GM12801 (cell line): ENCODE results near the gene VLDLR.

Experiments used
- TF ChIP-seq, protein P1 (sequence below): IDR thresholded peaks from one replicate; pipeline ENCODE4 v1.5.1; 2011; ENCODE audit warnings: control low read depth; ENCODE audit not compliant: insufficient read length; ENCODE audit errors: extremely low read depth

The VLDLR gene

DNA sequence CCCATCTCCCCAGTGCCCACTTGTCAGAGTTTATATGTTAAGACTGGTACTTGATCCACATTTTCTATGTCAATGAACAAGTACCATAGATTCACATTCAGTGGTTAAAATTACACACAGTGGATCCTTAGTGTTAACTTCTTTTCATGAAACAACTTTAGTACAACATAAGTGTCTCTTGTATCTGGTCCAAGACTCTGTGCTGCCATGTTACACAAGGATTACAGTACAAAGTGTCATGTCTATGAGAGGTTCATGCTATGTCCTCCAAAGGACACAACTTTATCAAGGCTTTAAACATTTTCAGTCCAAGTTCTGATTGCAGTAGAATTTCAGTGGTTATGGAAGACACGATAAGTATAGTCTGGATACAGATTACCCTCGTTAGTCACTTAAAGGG is 13.3 kb upstream of the VLDLR start:
- TF ChIP-seq, protein P1, sequence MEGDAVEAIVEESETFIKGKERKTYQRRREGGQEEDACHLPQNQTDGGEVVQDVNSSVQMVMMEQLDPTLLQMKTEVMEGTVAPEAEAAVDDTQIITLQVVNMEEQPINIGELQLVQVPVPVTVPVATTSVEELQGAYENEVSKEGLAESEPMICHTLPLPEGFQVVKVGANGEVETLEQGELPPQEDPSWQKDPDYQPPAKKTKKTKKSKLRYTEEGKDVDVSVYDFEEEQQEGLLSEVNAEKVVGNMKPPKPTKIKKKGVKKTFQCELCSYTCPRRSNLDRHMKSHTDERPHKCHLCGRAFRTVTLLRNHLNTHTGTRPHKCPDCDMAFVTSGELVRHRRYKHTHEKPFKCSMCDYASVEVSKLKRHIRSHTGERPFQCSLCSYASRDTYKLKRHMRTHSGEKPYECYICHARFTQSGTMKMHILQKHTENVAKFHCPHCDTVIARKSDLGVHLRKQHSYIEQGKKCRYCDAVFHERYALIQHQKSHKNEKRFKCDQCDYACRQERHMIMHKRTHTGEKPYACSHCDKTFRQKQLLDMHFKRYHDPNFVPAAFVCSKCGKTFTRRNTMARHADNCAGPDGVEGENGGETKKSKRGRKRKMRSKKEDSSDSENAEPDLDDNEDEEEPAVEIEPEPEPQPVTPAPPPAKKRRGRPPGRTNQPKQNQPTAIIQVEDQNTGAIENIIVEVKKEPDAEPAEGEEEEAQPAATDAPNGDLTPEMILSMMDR: no peak

GRCh38 chr9:2610985-2611384 is 10.6 kb upstream of the VLDLR start:
- TF ChIP-seq, protein P1: no peak

- TF ChIP-seq, protein P1: no peak
Observed at GRCh38 chr9:2611961-2612360, 9.6 kb upstream of the VLDLR start.

DNA sequence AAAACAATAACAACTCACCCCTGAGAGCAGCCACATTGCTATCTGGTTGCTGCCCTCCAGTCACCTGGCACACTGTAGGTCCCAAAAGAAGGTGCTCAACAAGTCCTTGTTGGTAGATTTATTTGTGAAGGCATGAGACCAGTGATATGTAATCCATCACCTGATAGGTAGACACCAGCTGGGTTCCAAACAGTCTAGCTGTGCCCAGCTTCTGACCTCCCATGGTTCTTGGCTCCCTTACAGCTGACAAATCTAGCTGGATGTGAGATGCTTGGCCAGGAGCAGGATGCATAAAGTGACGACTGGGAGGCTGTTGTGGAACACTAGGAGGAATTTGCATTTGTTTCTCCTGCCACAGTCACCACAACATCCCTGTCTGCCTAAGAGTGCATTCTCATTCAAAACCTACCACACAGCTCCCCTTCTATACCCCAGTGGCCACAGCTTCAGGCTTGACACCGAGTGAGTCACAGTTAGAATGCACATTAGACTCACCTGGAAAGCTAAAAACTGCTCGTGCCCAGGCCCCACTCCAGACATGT is 7.8 kb upstream of the VLDLR start:
- TF ChIP-seq, protein P1: no peak

- TF ChIP-seq, protein P1: no peak
Observed at GRCh38 chr9:2615497-2615896, 6.1 kb upstream of the VLDLR start.

- TF ChIP-seq, protein P1: no peak
Observed at GRCh38 chr9:2616692-2617377, 4.8 kb upstream of the VLDLR start.

DNA sequence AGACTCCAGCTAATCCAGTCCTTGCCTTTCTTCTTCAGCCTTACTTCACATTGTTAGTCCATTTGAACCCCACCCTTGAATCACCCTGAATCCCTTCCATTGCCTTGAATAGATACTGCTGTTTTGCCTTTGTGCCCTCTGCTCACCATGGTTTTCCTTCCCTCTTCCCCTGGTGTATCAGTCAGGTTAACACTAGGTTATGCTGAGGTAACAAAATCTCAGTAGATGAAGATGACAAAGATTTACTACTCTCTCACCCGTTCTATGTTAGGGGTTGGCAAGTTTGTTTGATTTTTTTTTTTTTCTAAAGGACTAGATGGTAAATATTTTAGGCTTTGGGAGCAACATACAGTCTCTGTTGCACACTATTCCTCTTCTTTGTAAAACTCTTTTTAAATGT is 3.3 kb upstream of the VLDLR start:
- TF ChIP-seq, protein P1: no peak
